Measurements from ENCODE around the gene NBPF4.

DNA sequence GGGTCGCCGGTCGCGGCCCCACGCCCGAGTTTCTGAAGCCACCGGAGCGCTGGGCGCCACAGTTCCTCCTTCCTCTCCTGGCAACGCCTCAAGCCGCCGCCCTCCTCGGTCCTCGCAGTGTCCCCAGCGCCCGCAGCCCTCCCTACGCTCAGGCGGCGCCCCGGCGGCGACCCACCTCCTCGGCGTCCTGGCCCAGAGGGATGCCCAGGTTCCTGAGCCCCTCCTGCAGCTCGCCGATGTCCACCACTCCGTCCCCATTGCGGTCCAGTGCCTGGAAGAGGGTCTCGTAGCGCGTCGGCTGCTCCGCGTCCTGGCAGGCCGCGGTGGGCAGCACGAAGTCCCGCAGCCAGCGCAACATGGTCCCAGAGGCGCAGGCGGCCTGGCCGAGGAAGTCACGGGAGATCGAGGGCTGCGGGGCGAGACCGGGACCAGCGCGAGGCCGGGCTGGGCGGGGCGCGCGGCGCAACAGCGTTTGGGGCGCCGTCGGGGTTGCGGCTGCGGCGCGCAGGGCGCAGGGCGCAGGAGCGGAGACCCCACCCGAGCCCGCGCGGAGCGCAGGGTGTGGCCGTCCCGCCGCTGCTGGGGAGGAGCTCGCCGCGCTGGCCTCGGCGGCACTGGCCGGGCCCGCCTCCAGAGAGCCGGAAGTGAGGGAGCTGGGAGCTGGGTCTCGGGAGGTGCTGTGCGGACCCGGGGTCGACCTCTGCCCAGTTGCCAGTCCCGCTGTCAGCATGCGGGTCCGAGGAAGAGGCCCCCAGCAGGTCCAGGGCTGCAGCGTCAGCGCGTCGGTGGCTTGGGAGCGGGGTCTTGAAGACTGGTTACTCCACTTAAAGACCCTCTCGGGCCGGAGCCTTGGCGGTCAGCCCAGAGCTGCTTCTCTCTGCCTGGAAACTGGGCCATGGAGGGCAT is 43.8 kb downstream of the NBPF4 start, which contains the start of gene SLC25A24:
- TF ChIP-seq YY1 (IDR thresholded peaks at IDR 0.05; ENCODE audit: insufficient read depth, insufficient read length) = no peak
- no peak for TF ChIP-seq ZNF274 (IDR thresholded peaks at IDR 0.05; ENCODE audit: low read depth, low read length)

Measured in NT2/D1 (cell line).